GM23248 (cell line): ENCODE results near the gene TRPV4. TPM values are rescaled to one million over a fixed set of nuclear protein-coding genes. Genes with fewer than 3 reads are reported as not detected.

Experiments used
- DNase-seq: peaks from one replicate; pipeline ENCODE4 v3.0.0-alpha.2; 2015
- H2AFZ ChIP-seq: fragments of 200-600 bp; sonication (generic); 2 replicates; pipeline ENCODE4 v1.6.1; 2016; ENCODE audit warnings: antibody characterized with exemption
- H3F3A ChIP-seq: fragments of 200-600 bp; sonication (generic); 2 replicates; pipeline ENCODE4 v1.6.1; 2016; ENCODE audit warnings: mild to moderate bottlenecking, antibody characterized with exemption, mixed run types; ENCODE audit not compliant: insufficient read depth
- H3K27ac ChIP-seq: fragments of 200-600 bp; sonication (generic); 2 replicates; pipeline ENCODE4 v1.5.1; 2016; ENCODE audit warnings: mild to moderate bottlenecking
- H3K27me3 ChIP-seq: fragments of 200-600 bp; sonication (generic); replicated peaks from 2 replicates; pipeline ENCODE4 v1.6.1; 2016; ENCODE audit warnings: mild to moderate bottlenecking; ENCODE audit not compliant: insufficient read depth
- H3K36me3 ChIP-seq: fragments of 200-600 bp; sonication (generic); 2 replicates; pipeline ENCODE4 v1.6.1; 2016; ENCODE audit warnings: low read depth, mild to moderate bottlenecking
- H3K4me1 ChIP-seq: fragments of 200-600 bp; sonication (generic); 2 replicates; pipeline ENCODE4 v1.6.1; 2016; ENCODE audit warnings: mild to moderate bottlenecking; ENCODE audit not compliant: insufficient read depth
- H3K4me2 ChIP-seq: fragments of 200-600 bp; sonication (generic); one replicate; pipeline ENCODE4 v1.6.1; 2016; ENCODE audit warnings: mild to moderate bottlenecking; ENCODE audit not compliant: unreplicated experiment
- H3K4me3 ChIP-seq: fragments of 200-600 bp; sonication (generic); 2 replicates; pipeline ENCODE4 v1.5.1; 2016; ENCODE audit warnings: mild to moderate bottlenecking
- H3K79me2 ChIP-seq: fragments of 200-600 bp; sonication (generic); 2 replicates; pipeline ENCODE4 v1.6.1; 2016; ENCODE audit warnings: mild to moderate bottlenecking; ENCODE audit not compliant: insufficient read depth
- H3K9ac ChIP-seq: fragments of 200-600 bp; sonication (generic); 2 replicates; pipeline ENCODE4 v1.6.1; 2016; ENCODE audit warnings: mild to moderate bottlenecking
- H3K9me2 ChIP-seq: fragments of 200-600 bp; sonication (generic); 2 replicates; pipeline ENCODE4 v1.6.1; 2016; ENCODE audit warnings: mixed run types, mild to moderate bottlenecking, moderate library complexity; ENCODE audit not compliant: insufficient read depth
- H3K9me3 ChIP-seq: fragments of 200-600 bp; sonication (generic); one replicate; pipeline ENCODE4 v1.6.1; 2017; ENCODE audit warnings: low read depth
- H4K20me1 ChIP-seq: fragments of 200-600 bp; sonication (generic); 2 replicates; pipeline ENCODE4 v1.6.0; 2016; ENCODE audit not compliant: insufficient read depth
- EZH2 ChIP-seq: fragments of 200-600 bp; sonication (generic); IDR thresholded peaks from 2 replicates; pipeline ENCODE4 v1.6.1; 2018; ENCODE audit warnings: antibody characterized with exemption, mild to moderate bottlenecking; ENCODE audit not compliant: insufficient read depth, poor library complexity, severe bottlenecking
- EZH2phosphoT487 ChIP-seq: fragments of 200-600 bp; sonication (generic); IDR thresholded peaks from 2 replicates; pipeline ENCODE4 v1.6.1; 2018; ENCODE audit warnings: antibody characterized with exemption, moderate library complexity, mild to moderate bottlenecking, low read depth; ENCODE audit not compliant: insufficient read depth
- WGBS, 2 experiments: methylation state at CpG; one replicate each; pipeline ENCODE4 v1.1.6; 2015 to 2017; ENCODE audit warnings: low lambda C conversion rate in 2 of 2, low coverage in 1 of 2; ENCODE audit errors: missing lambda C conversion rate in 2 of 2; 5-methylcytosine and 5-hydroxymethylcytosine counted together
- in situ Hi-C: fragments of 300-500 bp; cut with MboI; formaldehyde crosslinking; loops from 2 replicates; pipeline ENCODE4 v1.15.0; 2020
- polyA plus RNA-seq: library from polyadenylated mRNA; unstranded; fragments of >200 nt; fragmentation: Nextera tagmentation; extraction: Ambion mirVana; gene quantifications from 2 replicates; pipeline ENCODE4 v1.2.1, GENCODE V29; 2016
- total RNA-seq: library from RNA; depleted of rRNA; stranded (reverse); fragments of >200 nt; shearing (Covaris generic); gene quantifications from 2 replicates; pipeline ENCODE4 v1.2.3, GENCODE V29; 2014

Gene TRPV4
- total and polyA plus RNA-seq, 2 experiments from 2014 or later, result 0.65 to 2.6 TPM

GRCh38 chr12:109776624-109777023, 56.6 kb downstream of the TRPV4 start:
- TF ChIP-seq EZH2, result no peak
- no peak for TF ChIP-seq EZH2phosphoT487
- no peaks in the 10 kb centered on the region for H3K9me3 ChIP-seq
- 73 to 76% methylated on average over 9 of the region's 9 CpGs for WGBS, 2 experiments
- no peak overlapping the region for H3K4me2 ChIP-seq
- no peak overlapping the region for H3K4me3 ChIP-seq
- H4K20me1 ChIP-seq, result no peaks in the 10 kb centered on the region
- no peaks in the 10 kb centered on the region for H3K4me1 ChIP-seq
- H3K79me2 ChIP-seq, result no peaks in the 10 kb centered on the region
- no peaks in the 10 kb centered on the region for H3F3A ChIP-seq
- in situ Hi-C loops, result loop anchor here (10.0 kb wide), 2 partner anchors 172 to 262 kb away; no protein-coding TSS in a partner anchor
- H3K9me2 ChIP-seq, result no peaks in the 10 kb centered on the region
- no peak overlapping the region for H3K27ac ChIP-seq
- H3K36me3 ChIP-seq, result no peaks in the 10 kb centered on the region
- H3K9ac ChIP-seq, result no peak overlapping the region
- H2AFZ ChIP-seq, result no peak overlapping the region
- DNase-seq, result no peak
- H3K27me3 ChIP-seq, result no peaks in the 10 kb centered on the region

DNA sequence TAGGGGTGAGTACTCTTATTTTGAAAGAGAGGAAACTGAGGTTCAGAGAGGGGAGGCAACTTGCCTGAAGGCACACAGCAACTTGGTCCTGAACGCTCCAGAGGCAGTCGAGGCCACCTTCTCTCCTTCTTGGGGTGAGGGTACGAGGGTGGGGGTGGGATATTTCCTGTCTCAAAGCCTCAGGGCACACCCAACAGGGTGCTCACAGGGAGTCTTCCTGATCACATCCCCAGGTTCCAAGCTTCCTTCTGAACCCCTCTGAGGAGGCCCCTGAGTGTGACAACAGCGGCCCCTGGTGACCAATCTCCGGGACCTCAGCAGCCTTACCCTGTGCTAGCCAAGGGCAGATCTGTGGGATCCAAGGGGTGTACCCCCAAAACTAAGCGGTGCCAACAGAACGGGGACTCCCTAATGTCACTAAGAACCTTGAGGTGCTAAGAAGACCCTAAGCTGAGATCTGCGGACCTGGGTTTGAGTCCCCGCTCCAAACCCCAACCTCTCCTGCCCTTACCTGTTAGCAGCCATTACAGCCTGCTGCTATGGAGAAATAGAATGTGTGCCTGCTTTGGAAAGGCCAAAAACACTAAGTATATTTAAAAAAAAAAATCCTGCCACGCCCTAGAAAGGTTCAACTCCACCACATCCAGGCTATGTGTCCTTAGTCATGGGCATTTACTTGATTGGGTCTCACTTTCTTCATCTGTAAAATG, 57.9 kb downstream of the TRPV4 start:
- H3K9me3 ChIP-seq, result no peaks in the 10 kb centered on the region
- TF ChIP-seq EZH2phosphoT487 (no peak), EZH2 (no peak)
- in situ Hi-C loops, result loop anchor here (10.0 kb wide), 2 partner anchors 171 to 261 kb away; no protein-coding TSS in a partner anchor

GRCh38 chr12:109773384-109774011, 59.7 kb downstream of the TRPV4 start:
- H3K4me2 ChIP-seq, result peak overlapping the region; percentile 7
- H3F3A ChIP-seq, result no peaks in the 10 kb centered on the region
- H3K4me1 ChIP-seq, result no peaks in the 10 kb centered on the region
- H3K79me2 ChIP-seq, result no peaks in the 10 kb centered on the region
- peak; percentile 30 for DNase-seq
- no peak overlapping the region for H3K9ac ChIP-seq
- no peak overlapping the region for H3K4me3 ChIP-seq
- no peaks in the 10 kb centered on the region for H3K9me3 ChIP-seq
- no peak overlapping the region for H3K27ac ChIP-seq
- H3K27me3 ChIP-seq, result no peaks in the 10 kb centered on the region
- no peaks in the 10 kb centered on the region for H3K36me3 ChIP-seq
- in situ Hi-C loops, result loop anchor here (10.0 kb wide), 2 partner anchors 169 to 259 kb away; no protein-coding TSS in a partner anchor
- no peaks in the 10 kb centered on the region for H4K20me1 ChIP-seq
- WGBS, 2 experiments, result 35 to 41% methylated on average over 20 to 21 of the region's 21 CpGs
- H2AFZ ChIP-seq, result no peak overlapping the region
- no peaks in the 10 kb centered on the region for H3K9me2 ChIP-seq
- TF ChIP-seq EZH2phosphoT487 (no peak), EZH2 (no peak)

More for the DNA sequence above, 57.9 kb downstream of the TRPV4 start:
- no peaks in the 10 kb centered on the region for H3K27me3 ChIP-seq
- no peaks in the 10 kb centered on the region for H3K4me1 ChIP-seq
- peak; percentile 77 for DNase-seq
- H4K20me1 ChIP-seq, result no peaks in the 10 kb centered on the region
- H3K4me2 ChIP-seq, result no peak overlapping the region
- H3F3A ChIP-seq, result no peaks in the 10 kb centered on the region
- no peaks in the 10 kb centered on the region for H3K36me3 ChIP-seq
- H3K9me2 ChIP-seq, result no peaks in the 10 kb centered on the region
- 17 to 24% methylated on average over 9 to 10 of the region's 10 CpGs for WGBS, 2 experiments
- H3K79me2 ChIP-seq, result no peaks in the 10 kb centered on the region
- H2AFZ ChIP-seq, result no peak overlapping the region
- no peak overlapping the region for H3K4me3 ChIP-seq
- no peak overlapping the region for H3K27ac ChIP-seq
- no peak overlapping the region for H3K9ac ChIP-seq

GRCh38 chr12:109772622-109773321, 60.4 kb downstream of the TRPV4 start:
- H3K9me2 ChIP-seq, result no peaks in the 10 kb centered on the region
- no peaks in the 10 kb centered on the region for H3K36me3 ChIP-seq
- H3K79me2 ChIP-seq, result no peaks in the 10 kb centered on the region
- no peak overlapping the region for H2AFZ ChIP-seq
- DNase-seq, result peak; percentile 19
- H3K4me2 ChIP-seq, result no peak overlapping the region
- H3K27ac ChIP-seq, result no peak overlapping the region
- no peaks in the 10 kb centered on the region for H3K9me3 ChIP-seq
- in situ Hi-C loops, result loop anchor here (10.0 kb wide), 2 partner anchors 168 to 258 kb away; no protein-coding TSS in a partner anchor
- H3K27me3 ChIP-seq, result no peaks in the 10 kb centered on the region
- TF ChIP-seq EZH2 (no peak), EZH2phosphoT487 (no peak)
- no peak overlapping the region for H3K9ac ChIP-seq
- 31 to 34% methylated on average over 12 of the region's 12 CpGs for WGBS, 2 experiments
- H4K20me1 ChIP-seq, result no peaks in the 10 kb centered on the region
- H3K4me3 ChIP-seq, result no peak overlapping the region
- no peaks in the 10 kb centered on the region for H3K4me1 ChIP-seq
- H3F3A ChIP-seq, result no peaks in the 10 kb centered on the region
